BJ (cell line): ENCODE data around the gene EHD3. TPM values are rescaled to one million over a fixed set of nuclear protein-coding genes. Genes with fewer than 3 reads are reported as not detected.

Source experiments
- CTCF ChIA-PET: fragments of 350-600 bp; formaldehyde crosslinking; extraction: SDS; loops from one replicate; lab custom pipeline; 2021; ENCODE audit warnings: antibody characterized with exemption, inconsistent platforms; lab: Yijun Ruan, JAX
- POLR2A ChIA-PET: fragments of 300-600 bp; sonication (Branson Sonifier 250); formaldehyde crosslinking; extraction: SDS; loops from one replicate; lab custom pipeline; 2021; ENCODE audit warnings: antibody characterized with exemption; lab: Charles Lee
- DNase-seq: peaks from one replicate; pipeline ENCODE4 v3.0.0-alpha.2; 2011; ENCODE audit warnings: low read depth
- H3K27me3 ChIP-seq: 2 replicates; pipeline ENCODE4 v1.6.0; 2011; ENCODE audit warnings: low read length; ENCODE audit not compliant: control insufficient read depth, insufficient read depth
- H3K36me3 ChIP-seq: 2 replicates; pipeline ENCODE4 v1.5.1; 2011; ENCODE audit warnings: low read length; ENCODE audit not compliant: control insufficient read depth, insufficient read depth
- H3K4me3 ChIP-seq: 2 replicates; pipeline ENCODE4 v1.5.1; 2011; ENCODE audit warnings: low read depth, mild to moderate bottlenecking, control low read depth, low read length
- polyA plus RNA-seq: library from polyadenylated mRNA; depleted of rRNA; stranded (reverse); fragments of >200 nt; gene quantifications from 2 replicates; pipeline ENCODE4 v1.2.3, GENCODE V29; 2011
- TF ChIP-seq, protein P1 (sequence below): IDR thresholded peaks from 2 replicates; pipeline ENCODE4 v1.5.1; 2011; ENCODE audit warnings: low read depth, mild to moderate bottlenecking, control low read depth, inconsistent platforms, low read length, moderate library complexity; ENCODE audit not compliant: insufficient read depth

The EHD3 gene
- polyA plus RNA-seq, 1 experiment: 69.4 TPM

DNA sequence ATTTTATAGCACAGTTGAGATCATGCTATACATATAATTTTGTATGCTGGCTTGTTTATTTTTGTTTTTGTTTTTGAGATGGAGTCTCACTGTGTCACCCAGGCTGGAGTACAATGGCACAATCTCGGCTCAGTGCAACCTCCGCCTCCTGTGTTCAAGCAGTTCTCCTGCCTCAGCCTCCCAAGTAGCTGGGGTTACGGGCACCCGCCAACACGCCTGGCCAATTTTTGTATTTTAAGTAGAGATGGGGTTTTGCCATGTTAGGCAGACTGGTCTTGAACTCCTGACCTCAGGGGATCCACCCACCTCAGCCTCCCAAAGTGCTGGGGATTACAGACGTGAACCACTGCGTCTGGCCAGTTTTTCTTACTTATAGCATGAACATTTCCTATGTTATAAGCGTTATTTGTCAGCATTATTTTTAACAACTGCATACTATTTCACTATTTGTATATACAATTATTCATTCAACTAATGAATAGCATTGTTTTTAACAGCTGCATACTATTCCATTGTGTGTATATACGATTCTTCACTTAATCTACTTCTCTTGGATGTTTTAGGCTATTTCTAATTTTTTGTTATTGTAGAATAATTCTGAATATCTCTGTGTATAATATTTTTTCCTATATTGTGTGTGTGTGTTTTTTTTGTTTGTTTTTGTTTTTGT, 3.5 kb downstream of the EHD3 start:
- TF ChIP-seq, protein P1, sequence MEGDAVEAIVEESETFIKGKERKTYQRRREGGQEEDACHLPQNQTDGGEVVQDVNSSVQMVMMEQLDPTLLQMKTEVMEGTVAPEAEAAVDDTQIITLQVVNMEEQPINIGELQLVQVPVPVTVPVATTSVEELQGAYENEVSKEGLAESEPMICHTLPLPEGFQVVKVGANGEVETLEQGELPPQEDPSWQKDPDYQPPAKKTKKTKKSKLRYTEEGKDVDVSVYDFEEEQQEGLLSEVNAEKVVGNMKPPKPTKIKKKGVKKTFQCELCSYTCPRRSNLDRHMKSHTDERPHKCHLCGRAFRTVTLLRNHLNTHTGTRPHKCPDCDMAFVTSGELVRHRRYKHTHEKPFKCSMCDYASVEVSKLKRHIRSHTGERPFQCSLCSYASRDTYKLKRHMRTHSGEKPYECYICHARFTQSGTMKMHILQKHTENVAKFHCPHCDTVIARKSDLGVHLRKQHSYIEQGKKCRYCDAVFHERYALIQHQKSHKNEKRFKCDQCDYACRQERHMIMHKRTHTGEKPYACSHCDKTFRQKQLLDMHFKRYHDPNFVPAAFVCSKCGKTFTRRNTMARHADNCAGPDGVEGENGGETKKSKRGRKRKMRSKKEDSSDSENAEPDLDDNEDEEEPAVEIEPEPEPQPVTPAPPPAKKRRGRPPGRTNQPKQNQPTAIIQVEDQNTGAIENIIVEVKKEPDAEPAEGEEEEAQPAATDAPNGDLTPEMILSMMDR: no peak
- Histone ChIP-seq H3K27me3 (no peaks in the 10 kb centered on the region), H3K4me3 (no peak overlapping the region), H3K36me3 (no peaks in the 10 kb centered on the region; the same call in 1 of the 2 replicates)
- ChIA-PET CTCF (interaction anchor here (0.8 to 10.3 kb wide), 2 partner anchors 31 to 95 kb away, joined by 3 to 104 read pairs; no protein-coding TSS in a partner anchor), POLR2A (no interaction called here)
- DNase-seq: no peak

DNA sequence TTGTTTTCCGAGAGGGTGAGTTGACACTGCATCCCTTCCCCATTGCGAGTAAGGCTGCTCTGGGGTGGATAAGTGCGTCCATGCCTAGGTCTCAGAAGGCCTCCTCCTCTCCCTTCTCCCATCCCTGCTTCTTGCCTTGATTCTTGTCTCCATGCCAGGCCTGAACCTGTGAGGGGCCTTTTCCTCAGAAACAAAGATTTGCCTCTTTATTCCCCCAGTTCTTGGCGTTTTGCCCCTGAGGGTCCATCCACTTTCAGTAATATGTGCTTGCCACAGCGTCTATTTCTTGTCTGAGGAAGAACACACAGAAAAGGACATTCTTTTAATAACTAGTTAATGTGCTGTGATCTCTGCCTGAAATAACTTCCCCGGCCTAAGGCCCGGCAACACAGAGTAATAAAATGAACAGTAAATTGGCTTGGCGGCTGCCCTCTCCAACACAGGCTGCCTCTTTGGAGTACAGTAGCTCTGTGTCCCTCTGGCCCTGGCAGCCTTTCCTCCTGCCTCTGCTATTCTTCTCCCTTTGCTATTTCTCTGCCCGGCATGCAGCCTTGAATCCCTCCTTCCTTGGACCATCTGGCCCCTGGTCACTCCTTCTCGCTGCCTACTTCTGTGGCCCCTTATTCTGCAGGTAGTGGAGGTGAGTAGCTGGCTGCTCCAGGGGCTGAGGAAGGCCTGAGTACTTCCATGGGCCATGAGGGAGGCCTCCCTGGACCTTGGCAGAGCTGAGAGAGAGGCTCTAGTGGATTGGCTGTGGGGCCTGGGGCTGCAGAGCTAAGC, 4.4 kb downstream of the EHD3 start:
- POLR2A ChIA-PET: no interaction called here
- DNase-seq: no peak
- CTCF ChIA-PET: interaction anchor here (1.0 to 10.3 kb wide), 2 partner anchors 25 to 94 kb away, joined by 3 to 104 read pairs; no protein-coding TSS in a partner anchor

DNA sequence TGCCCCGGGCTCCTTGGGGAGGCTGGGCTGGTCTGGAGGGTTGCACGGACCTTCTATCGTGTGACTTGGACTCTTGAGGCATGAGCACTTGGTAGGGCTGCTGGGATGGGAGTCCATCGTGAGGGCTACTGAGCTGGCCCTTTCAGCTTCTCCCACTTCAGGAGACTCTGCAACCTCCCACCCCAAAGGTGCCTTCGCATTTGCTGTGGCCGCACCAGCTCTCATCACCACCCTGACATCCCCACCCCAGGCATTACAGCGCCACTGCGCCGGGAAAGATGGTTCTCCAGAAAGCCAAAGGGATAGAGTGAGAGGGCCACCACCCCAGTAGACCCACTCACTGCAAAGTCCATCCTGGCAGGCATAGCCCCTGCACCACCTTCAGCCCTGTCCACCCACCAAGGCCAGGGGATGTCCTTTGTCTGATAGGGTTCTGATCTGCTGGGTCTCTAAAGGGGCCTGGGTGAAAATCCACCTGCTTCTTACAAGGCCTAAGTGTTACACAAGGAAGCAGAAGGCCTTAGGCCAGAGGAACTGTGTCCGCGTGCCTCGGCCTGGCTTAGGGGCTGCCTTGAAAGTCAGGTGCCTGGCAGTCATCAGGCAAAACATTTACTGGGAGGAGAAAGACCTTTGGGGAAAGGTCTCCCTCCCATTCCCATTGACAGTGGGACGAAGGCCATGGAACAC, 5.1 kb downstream of the EHD3 start:
- CTCF ChIA-PET: interaction anchor here (1.0 to 10.3 kb wide), 2 partner anchors 24 to 94 kb away, joined by 3 to 104 read pairs; no protein-coding TSS in a partner anchor
- Histone ChIP-seq H3K36me3 (no peaks in the 10 kb centered on the region; the same call in 1 of the 2 replicates), H3K27me3 (no peaks in the 10 kb centered on the region), H3K4me3 (no peak overlapping the region)
- no peak for DNase-seq
- POLR2A ChIA-PET: no interaction called here
- TF ChIP-seq, protein P1: no peak

More for the DNA sequence above, 4.4 kb downstream of the EHD3 start:
- Histone ChIP-seq H3K36me3 (no peaks in the 10 kb centered on the region; the same call in 1 of the 2 replicates), H3K27me3 (no peaks in the 10 kb centered on the region), H3K4me3 (no peak overlapping the region)
- TF ChIP-seq, protein P1: no peak

DNA sequence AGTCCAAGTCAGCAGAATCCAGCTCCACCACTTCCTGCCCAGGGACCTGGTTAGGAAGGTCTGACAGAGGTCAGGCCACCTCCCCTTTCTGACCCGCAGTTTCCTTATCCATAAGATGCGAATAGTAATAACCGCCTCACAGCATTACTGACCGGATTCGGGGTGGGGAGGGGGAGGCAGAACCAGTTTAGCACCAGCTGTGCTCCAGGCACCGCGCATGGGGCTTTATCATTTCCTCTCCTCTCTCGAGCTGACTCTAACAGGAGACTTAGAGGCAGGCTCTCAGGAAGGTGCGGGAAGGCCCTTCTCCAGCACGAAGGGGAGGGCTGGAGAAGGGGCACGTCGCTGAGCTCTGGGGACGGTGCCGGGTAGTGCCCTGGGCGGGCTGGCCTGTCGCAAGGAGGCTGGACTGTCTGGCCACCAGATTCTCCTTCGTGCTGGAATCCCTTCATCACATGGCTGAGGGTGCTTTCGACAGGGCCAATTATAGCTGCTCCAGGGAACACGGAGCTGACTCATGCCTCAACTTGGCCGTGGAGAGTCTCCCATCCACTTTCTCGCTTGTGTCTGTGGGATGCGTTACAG, 5.7 kb downstream of the EHD3 start:
- no peaks in the 10 kb centered on the region for H3K27me3 ChIP-seq
- TF ChIP-seq, protein P1: no peak
- ChIA-PET POLR2A (no interaction called here), CTCF (interaction anchor here (10.3 kb wide), 1 partner anchor 93 kb away, joined by 104 read pairs; no protein-coding TSS in a partner anchor)
- H3K4me3 ChIP-seq: no peak overlapping the region
- no peak for DNase-seq
- no peaks in the 10 kb centered on the region; the same call in 1 of the 2 replicates for H3K36me3 ChIP-seq
